Ovary (tissue), 3 donors: ENCODE data around the gene OR10K2.

Experiments
- CTCF ChIP-seq, 3 donors: fragments of 450-650 bp in 2 of 3; fragments of 200-600 bp in 1 of 3; IDR thresholded peaks; one replicate each; pipeline versions ENCODE4 v1.5.1 to v1.8.0; 2016 to 2022; ENCODE audit warnings: antibody characterized with exemption in 3 of 3, mild to moderate bottlenecking in 1 of 3
- EP300 ChIP-seq: sonication (generic); formaldehyde crosslinking; IDR thresholded peaks from one replicate; pipeline ENCODE4 v1.6.1; 2017; ENCODE audit warnings: antibody characterized with exemption
- POLR2A ChIP-seq: fragments of 450-650 bp; IDR thresholded peaks from one replicate; pipeline ENCODE4 v1.6.1; 2017; ENCODE audit warnings: antibody characterized with exemption, mild to moderate bottlenecking, moderate library complexity
- donor health status: DM: no; HTN: no; CAD: no.

- no peak for TF ChIP-seq CTCF (IDR thresholded peaks at IDR 0.05)
- no peak for TF ChIP-seq EP300
- no peak for TF ChIP-seq POLR2A
Measured at GRCh38 chr1:158461534-158461933, 35.5 kb upstream of the OR10K2 start, which contains the start of gene OR10K1.
